ENCODE results near the gene ALG6.
A peak's percentile ranks its signal among the peaks of the same experiment; 100 is the strongest.

ALG6 gene

GRCh38 chr1:63321066-63321784 is 46.2 kb upstream of the ALG6 start:
- TF ChIP-seq CTCF (IDR thresholded peaks at IDR 0.05; ENCODE audit: low read depth, low read length) = no peak
- Histone ChIP-seq H3K36me3 (no peaks in the 10 kb centered on the region), H3K9me3 (no peaks in the 10 kb centered on the region), H3K27me3 (peaks cover 100% of the 10 kb centered on the region), H3K4me1 (no peaks in the 10 kb centered on the region), H3K4me3 (ENCODE audit: low read depth, low read length) (no peak overlapping the region)
- no peak for DNase-seq

GRCh38 chr1:63321785-63322113 is 45.7 kb upstream of the ALG6 start:
- H3K27me3 ChIP-seq = peaks cover 100% of the 10 kb centered on the region
- TF ChIP-seq CTCF (IDR thresholded peaks at IDR 0.05; ENCODE audit: low read depth, low read length) = no peak
- H3K4me3 ChIP-seq (ENCODE audit: low read depth, low read length) = peak overlapping the region; percentile 45
- DNase-seq = no peak
- H3K36me3 ChIP-seq = no peaks in the 10 kb centered on the region
- no peaks in the 10 kb centered on the region for H3K9me3 ChIP-seq
- no peaks in the 10 kb centered on the region for H3K4me1 ChIP-seq

- H3K9me3 ChIP-seq = no peaks in the 10 kb centered on the region
- peaks cover 100% of the 10 kb centered on the region for H3K27me3 ChIP-seq
- H3K4me1 ChIP-seq = no peaks in the 10 kb centered on the region
- no peak for TF ChIP-seq CTCF (IDR thresholded peaks at IDR 0.05; ENCODE audit: low read depth, low read length)
- H3K36me3 ChIP-seq = no peaks in the 10 kb centered on the region
- peak; percentile 42 for DNase-seq
- H3K4me3 ChIP-seq (ENCODE audit: low read depth, low read length) = peak within 1 kb of the TSS; percentile 45
Observed at GRCh38 chr1:63322114-63322943, 45.1 kb upstream of the ALG6 start, which contains the start of gene FOXD3. Gene FOXD3, plus strand, starts transcription at chr1:63322567. Its CDS starts 492 bp downstream, at chr1:63323059.

GRCh38 chr1:63322944-63323864 is 44.2 kb upstream of the ALG6 start:
- Histone ChIP-seq H3K27me3 (peaks cover 100% of the 10 kb centered on the region), H3K4me1 (no peaks in the 10 kb centered on the region), H3K9me3 (no peaks in the 10 kb centered on the region), H3K4me3 (ENCODE audit: low read depth, low read length) (peak overlapping the region; percentile 45), H3K36me3 (no peaks in the 10 kb centered on the region)
- no peak for TF ChIP-seq CTCF (IDR thresholded peaks at IDR 0.05; ENCODE audit: low read depth, low read length)
- peak; percentile 18 for DNase-seq

GRCh38 chr1:63323865-63324778 is 43.3 kb upstream of the ALG6 start:
- peaks cover 99% of the 10 kb centered on the region for H3K27me3 ChIP-seq
- peak overlapping the region; percentile 33 for H3K4me3 ChIP-seq (ENCODE audit: low read depth, low read length)
- H3K36me3 ChIP-seq = no peaks in the 10 kb centered on the region
- no peaks in the 10 kb centered on the region for H3K4me1 ChIP-seq
- H3K9me3 ChIP-seq = no peaks in the 10 kb centered on the region
- TF ChIP-seq CTCF (IDR thresholded peaks at IDR 0.05; ENCODE audit: low read depth, low read length) = no peak
- no peak for DNase-seq

All from BE2C (cell line).